ENCODE data around the gene DACH1. TPM values are rescaled to one million over a fixed set of nuclear protein-coding genes. Genes with fewer than 3 reads are reported as not detected.

DACH1 gene
- total and polyA plus RNA-seq, 2 donors (not counting 1 experiment from before 2014, with no cell fraction given): 0.02 to 0.33 TPM

GRCh38 chr13:71701741-71702140, 165.3 kb downstream of the DACH1 start:
- H3K4me2 ChIP-seq (ENCODE audit: extremely low read depth, insufficient read depth, low read length): no peak overlapping the region
- no peak overlapping the region for H3K27ac ChIP-seq (ENCODE audit: insufficient read depth, low read length)
- H3K27me3 ChIP-seq (ENCODE audit: control insufficient read depth, insufficient read depth, low read length): no peaks in the 10 kb centered on the region
- H3K79me2 ChIP-seq (ENCODE audit: control insufficient read depth, insufficient read depth, low read length): no peaks in the 10 kb centered on the region
- TF ChIP-seq CTCF (conservative IDR thresholded peaks at IDR 0.05 in 1 of 2, IDR thresholded peaks at IDR 0.05 in 1 of 2; ENCODE audit: low read depth in 1 of 2, low read length in 2 of 2) (no peak), EZH2 (IDR thresholded peaks at IDR 0.05; ENCODE audit: low read length, missing control alignments) (no peak)
- no peaks in the 10 kb centered on the region for H3K36me3 ChIP-seq (ENCODE audit: control insufficient read depth, insufficient read depth, low read length)
- no peak overlapping the region for H3K9ac ChIP-seq (ENCODE audit: insufficient read depth, low read length)
- H3K9me3 ChIP-seq (ENCODE audit: control insufficient read depth, insufficient read depth, low read depth, low read length): no peaks in the 10 kb centered on the region
- no peak for DNase-seq (ENCODE audit: low read depth in 2 of 2)
- H3K4me3 ChIP-seq (replicated peaks in 1 of 4; ENCODE audit: control extremely low read depth in 1 of 4, insufficient read depth in 1 of 4, low read depth in 3 of 4, low read length in 4 of 4): no peak overlapping the region
- no peak overlapping the region for H2AFZ ChIP-seq (ENCODE audit: low read length)
- no peaks in the 10 kb centered on the region for H4K20me1 ChIP-seq (ENCODE audit: control insufficient read depth, extremely low read depth, insufficient read depth, low read length)
- no peaks in the 10 kb centered on the region for H3K4me1 ChIP-seq (ENCODE audit: control insufficient read depth, extremely low read depth, insufficient read depth, low read length)

- no peaks in the 10 kb centered on the region for H3K36me3 ChIP-seq (ENCODE audit: control insufficient read depth, insufficient read depth, low read length)
- H3K9me3 ChIP-seq (ENCODE audit: control insufficient read depth, insufficient read depth, low read depth, low read length): no peaks in the 10 kb centered on the region
- no peak for DNase-seq (ENCODE audit: low read depth in 2 of 2)
- no peaks in the 10 kb centered on the region for H3K27me3 ChIP-seq (ENCODE audit: control insufficient read depth, insufficient read depth, low read length)
- no peak overlapping the region for H3K4me3 ChIP-seq (replicated peaks in 1 of 4; ENCODE audit: control extremely low read depth in 1 of 4, insufficient read depth in 1 of 4, low read depth in 3 of 4, low read length in 4 of 4)
- H3K27ac ChIP-seq (ENCODE audit: insufficient read depth, low read length): no peak overlapping the region
- no peaks in the 10 kb centered on the region for H3K79me2 ChIP-seq (ENCODE audit: control insufficient read depth, insufficient read depth, low read length)
- H3K4me2 ChIP-seq (ENCODE audit: extremely low read depth, insufficient read depth, low read length): no peak overlapping the region
- no peaks in the 10 kb centered on the region for H4K20me1 ChIP-seq (ENCODE audit: control insufficient read depth, extremely low read depth, insufficient read depth, low read length)
- no peak for TF ChIP-seq EZH2 (IDR thresholded peaks at IDR 0.05; ENCODE audit: low read length, missing control alignments)
- no peak for TF ChIP-seq CTCF (conservative IDR thresholded peaks at IDR 0.05 in 1 of 2, IDR thresholded peaks at IDR 0.05 in 1 of 2; ENCODE audit: low read depth in 1 of 2, low read length in 2 of 2)
- no peaks in the 10 kb centered on the region for H3K4me1 ChIP-seq (ENCODE audit: control insufficient read depth, extremely low read depth, insufficient read depth, low read length)
- H3K9ac ChIP-seq (ENCODE audit: insufficient read depth, low read length): no peak overlapping the region
- no peak overlapping the region for H2AFZ ChIP-seq (ENCODE audit: low read length)
Measured at GRCh38 chr13:71699342-71699741, 167.7 kb downstream of the DACH1 start.

GRCh38 chr13:71695662-71696061, 171.3 kb downstream of the DACH1 start:
- Histone ChIP-seq H3K9me3 (ENCODE audit: control insufficient read depth, insufficient read depth, low read depth, low read length) (no peaks in the 10 kb centered on the region), H3K79me2 (ENCODE audit: control insufficient read depth, insufficient read depth, low read length) (no peaks in the 10 kb centered on the region)
- TF ChIP-seq CTCF (conservative IDR thresholded peaks at IDR 0.05 in 1 of 2, IDR thresholded peaks at IDR 0.05 in 1 of 2; ENCODE audit: low read depth in 1 of 2, low read length in 2 of 2) (no peak), EZH2 (IDR thresholded peaks at IDR 0.05; ENCODE audit: low read length, missing control alignments) (no peak)

More at GRCh38 chr13:71695662-71696061, 171.3 kb downstream of the DACH1 start:
- Histone ChIP-seq H3K27me3 (ENCODE audit: control insufficient read depth, insufficient read depth, low read length) (no peaks in the 10 kb centered on the region), H3K4me2 (ENCODE audit: extremely low read depth, insufficient read depth, low read length) (no peak overlapping the region), H3K4me1 (ENCODE audit: control insufficient read depth, extremely low read depth, insufficient read depth, low read length) (no peaks in the 10 kb centered on the region), H3K9ac (ENCODE audit: insufficient read depth, low read length) (no peak overlapping the region), H3K27ac (ENCODE audit: insufficient read depth, low read length) (no peak overlapping the region), H3K36me3 (ENCODE audit: control insufficient read depth, insufficient read depth, low read length) (no peaks in the 10 kb centered on the region), H4K20me1 (ENCODE audit: control insufficient read depth, extremely low read depth, insufficient read depth, low read length) (no peaks in the 10 kb centered on the region), H2AFZ (ENCODE audit: low read length) (no peak overlapping the region), H3K4me3 (replicated peaks in 1 of 4; ENCODE audit: control extremely low read depth in 1 of 4, insufficient read depth in 1 of 4, low read depth in 3 of 4, low read length in 4 of 4) (no peak overlapping the region)
- no peak for DNase-seq (ENCODE audit: low read depth in 2 of 2)

Measured in fibroblast of lung (primary cell).